Glutamatergic neuron (in vitro differentiated cells): ENCODE results near the gene UAP1L1. TPM values are rescaled to one million over a fixed set of nuclear protein-coding genes. Genes with fewer than 3 reads are reported as not detected.

Experiments used
- DNase-seq: peaks from one replicate; pipeline ENCODE4 v3.0.0; 2022
- H3K27ac Mint-ChIP-seq: one replicate; pipeline ENCODE4 v1.8.0; 2020; ENCODE audit warnings: mild to moderate bottlenecking, mixed read lengths, inconsistent platforms; ENCODE audit not compliant: unreplicated experiment
- H3K27me3 Mint-ChIP-seq: one replicate; pipeline ENCODE4 v1.8.0; 2020; ENCODE audit warnings: mild to moderate bottlenecking, moderate library complexity, mixed read lengths, inconsistent platforms; ENCODE audit not compliant: unreplicated experiment
- H3K36me3 Mint-ChIP-seq: one replicate; pipeline ENCODE4 v1.8.0; 2020; ENCODE audit warnings: mild to moderate bottlenecking, mixed read lengths, inconsistent platforms; ENCODE audit not compliant: unreplicated experiment
- H3K4me1 Mint-ChIP-seq: one replicate; pipeline ENCODE4 v1.8.0; 2020; ENCODE audit warnings: mild to moderate bottlenecking, low read depth, mixed read lengths, inconsistent platforms; ENCODE audit not compliant: unreplicated experiment
- H3K4me3 Mint-ChIP-seq: one replicate; pipeline ENCODE4 v1.8.0; 2020; ENCODE audit warnings: mild to moderate bottlenecking, mixed read lengths, inconsistent platforms; ENCODE audit not compliant: unreplicated experiment
- H3K9me3 Mint-ChIP-seq: one replicate; pipeline ENCODE4 v1.8.0; 2020; ENCODE audit warnings: mild to moderate bottlenecking, moderate library complexity, mixed read lengths, inconsistent platforms; ENCODE audit not compliant: unreplicated experiment
- CTCF ChIP-seq: fragments of 200-600 bp; sonication (generic); IDR thresholded peaks from one replicate; pipeline ENCODE4 v1.5.0; 2021; ENCODE audit not compliant: partially characterized antibody, unreplicated experiment
- total RNA-seq: library from RNA; stranded (reverse); fragmentation: NEBNext Ultra II Directional; extraction: Animal tissue kit (Norgen Biotek cat#: 25700); gene quantifications from one replicate; pipeline ENCODE4 v1.2.1, GENCODE V29; 2021; ENCODE audit not compliant: unreplicated experiment

The UAP1L1 gene
- total RNA-seq, 1 donor from 2014 or later: 5.1 TPM

GRCh38 chr9:137068539-137069507 lies 8.5 kb upstream of the UAP1L1 start:
- H3K4me1 Mint-ChIP-seq: peaks cover 8% of the 10 kb centered on the region
- peak overlapping the region; percentile 67 for H3K4me3 Mint-ChIP-seq
- H3K36me3 Mint-ChIP-seq: no peaks in the 10 kb centered on the region
- no peak for DNase-seq
- H3K27ac Mint-ChIP-seq: no peak overlapping the region
- peaks cover 9% of the 10 kb centered on the region for H3K9me3 Mint-ChIP-seq
- H3K27me3 Mint-ChIP-seq: peaks cover 7% of the 10 kb centered on the region
- no peak for TF ChIP-seq CTCF

GRCh38 chr9:137069508-137070091 lies 7.7 kb upstream of the UAP1L1 start:
- Mint-ChIP-seq H3K4me3 (peak overlapping the region; percentile 63), H3K4me1 (peaks cover 8% of the 10 kb centered on the region), H3K27ac (no peak overlapping the region), H3K27me3 (peaks cover 8% of the 10 kb centered on the region), H3K9me3 (peaks cover 10% of the 10 kb centered on the region), H3K36me3 (no peaks in the 10 kb centered on the region)
- peak; percentile 55 for DNase-seq
- TF ChIP-seq CTCF: no peak

GRCh38 chr9:137070201-137070905 lies 7.0 kb upstream of the UAP1L1 start, which contains the start of gene SAPCD2:
Gene SAPCD2 (minus strand): TSS chr9:137070557. CDS start chr9:137070460, 97 bp downstream.
- Mint-ChIP-seq H3K9me3 (peaks cover 10% of the 10 kb centered on the region), H3K27me3 (peaks cover 9% of the 10 kb centered on the region), H3K4me3 (peak within 1 kb of the TSS; percentile 87), H3K4me1 (peaks cover 8% of the 10 kb centered on the region), H3K27ac (peak within 1 kb of the TSS; percentile 93), H3K36me3 (no peaks in the 10 kb centered on the region)
- DNase-seq: peak; percentile 85
- TF ChIP-seq CTCF: no peak

GRCh38 chr9:137070906-137071275 lies 6.4 kb upstream of the UAP1L1 start:
- TF ChIP-seq CTCF: peak; percentile 37
- peak; percentile 79 for DNase-seq
- H3K36me3 Mint-ChIP-seq: no peaks in the 10 kb centered on the region
- H3K9me3 Mint-ChIP-seq: peaks cover 10% of the 10 kb centered on the region
- peaks cover 9% of the 10 kb centered on the region for H3K27me3 Mint-ChIP-seq
- H3K4me3 Mint-ChIP-seq: peak overlapping the region; percentile 87
- H3K4me1 Mint-ChIP-seq: peaks cover 8% of the 10 kb centered on the region
- peak overlapping the region; percentile 93 for H3K27ac Mint-ChIP-seq
